NCI-H1436 (cell line): ENCODE measurements around the gene CIB4.

Experiments
- DNase-seq: peaks from one replicate; lab custom pipeline; 2025; lab: John Stamatoyannopoulos, UW

The CIB4 gene

GRCh38 chr2:26621469-26622199 is 19.5 kb downstream of the CIB4 start:
- DNase-seq = no peak

DNA sequence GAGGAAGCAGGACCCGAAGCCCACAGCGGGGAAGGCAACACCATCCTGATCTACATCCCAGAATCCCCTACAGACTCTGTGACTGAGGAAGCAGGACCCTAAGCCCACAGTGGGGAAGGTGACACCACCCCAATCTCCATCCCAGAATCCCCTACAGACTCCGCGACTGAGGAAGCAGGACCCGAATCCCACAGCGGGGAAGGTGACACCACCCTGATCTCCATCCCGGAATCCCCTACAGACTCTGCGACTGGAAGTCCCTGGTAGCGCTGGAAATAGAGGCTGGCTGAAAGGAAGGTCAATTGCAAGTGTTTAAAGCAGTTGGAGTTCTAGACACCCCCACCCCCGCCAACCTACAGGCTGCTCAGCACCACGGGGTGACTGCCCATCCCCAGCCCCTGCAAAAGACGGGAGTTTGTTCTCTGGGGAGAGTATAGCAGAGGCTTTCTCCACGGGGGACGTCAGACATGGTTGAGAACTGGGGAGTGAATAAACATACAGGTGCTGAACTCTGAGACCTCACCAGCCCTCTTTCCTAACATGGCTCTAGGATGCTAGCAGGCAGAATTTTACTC is 21.0 kb downstream of the CIB4 start:
- DNase-seq = no peak

- no peak for DNase-seq
Measured at GRCh38 chr2:26619521-26619951, 21.6 kb downstream of the CIB4 start.

DNA sequence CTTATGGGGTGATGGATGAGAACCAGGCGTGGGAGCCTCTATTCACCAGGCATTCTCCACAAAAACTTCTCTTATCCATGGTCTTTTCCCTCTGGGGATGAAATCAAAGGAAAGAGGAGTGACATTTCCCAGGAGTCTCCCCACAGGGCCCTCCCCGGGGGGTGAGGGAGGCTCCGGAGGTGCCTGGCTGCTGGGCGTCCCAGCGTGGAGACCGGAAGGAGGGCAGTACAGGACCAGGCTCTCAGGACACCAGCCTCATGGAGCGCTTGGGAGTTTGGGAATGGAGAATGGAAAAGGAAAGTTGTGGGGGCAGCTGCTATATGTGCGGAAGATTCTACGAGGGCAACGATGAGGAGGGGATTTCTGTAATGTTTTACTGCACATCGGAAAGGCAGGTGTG is 22.1 kb downstream of the CIB4 start:
- no peak for DNase-seq

- DNase-seq = no peak
Measured at GRCh38 chr2:26618611-26619010, 22.6 kb downstream of the CIB4 start.

DNA sequence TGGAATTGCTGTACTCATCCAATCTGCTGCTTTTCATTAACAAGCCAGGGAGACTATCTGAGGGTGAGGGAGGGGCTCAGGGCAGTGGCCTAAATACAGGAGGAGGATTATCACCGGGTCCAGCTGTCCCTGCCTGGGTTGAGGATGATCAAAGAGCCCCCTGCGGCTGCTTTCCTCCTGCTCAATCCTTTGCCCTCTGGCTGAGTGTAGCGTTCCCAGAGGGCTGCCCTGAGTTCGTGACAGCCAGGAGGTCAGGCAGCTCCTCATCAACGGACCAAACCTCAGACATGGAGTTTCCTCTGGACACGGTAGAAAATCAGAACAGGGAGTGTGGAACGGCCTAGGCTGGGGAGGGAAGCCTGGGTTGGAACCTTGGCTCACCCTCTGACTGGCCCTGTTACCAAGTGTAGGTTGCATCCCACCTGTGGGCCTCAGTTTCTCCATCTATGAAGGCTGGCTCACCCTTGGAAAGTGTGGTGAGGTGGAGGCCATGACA is 23.5 kb downstream of the CIB4 start:
- DNase-seq = no peak

DNA sequence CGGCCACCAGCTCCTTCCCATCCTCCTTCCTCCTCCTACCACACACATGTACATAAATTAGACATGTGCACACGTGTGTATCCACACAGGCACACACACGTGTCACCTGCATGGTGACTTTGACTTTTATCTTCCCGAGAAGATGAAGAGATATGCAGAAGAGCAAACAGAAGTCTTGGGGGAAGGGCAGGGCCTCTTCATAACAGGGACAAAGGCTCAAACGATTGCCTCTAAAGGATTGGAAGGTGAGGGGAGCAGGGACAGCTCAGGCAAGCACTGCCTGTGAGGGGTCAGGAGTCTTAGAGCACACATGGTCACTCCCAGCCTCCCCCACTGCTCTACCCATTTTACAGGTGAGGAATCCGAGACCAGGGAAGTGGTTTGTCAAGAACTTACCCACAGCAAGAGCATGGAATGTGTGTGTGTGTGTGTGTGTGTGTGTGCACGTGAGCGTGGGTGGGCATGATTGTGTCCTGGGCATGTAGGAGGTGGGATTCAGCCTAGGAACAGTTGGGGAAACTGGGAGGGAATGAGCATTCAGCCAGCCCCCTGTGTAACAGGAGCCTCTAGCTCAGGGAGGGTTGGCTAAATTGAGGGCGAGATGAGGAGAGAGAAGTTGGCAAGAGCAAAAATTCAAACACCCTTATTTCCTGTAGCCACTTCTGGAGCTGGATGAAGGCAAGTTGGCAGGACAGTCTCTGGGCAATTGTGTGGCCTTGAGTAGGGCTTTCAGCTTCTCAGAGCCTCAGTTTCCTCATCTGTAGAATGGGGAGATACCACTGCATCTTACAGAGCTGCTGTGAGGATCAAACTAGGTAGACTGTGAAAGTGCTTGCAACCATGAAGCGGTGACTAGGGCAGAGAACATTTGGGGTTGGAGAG is 24.2 kb downstream of the CIB4 start:
- no peak for DNase-seq

DNA sequence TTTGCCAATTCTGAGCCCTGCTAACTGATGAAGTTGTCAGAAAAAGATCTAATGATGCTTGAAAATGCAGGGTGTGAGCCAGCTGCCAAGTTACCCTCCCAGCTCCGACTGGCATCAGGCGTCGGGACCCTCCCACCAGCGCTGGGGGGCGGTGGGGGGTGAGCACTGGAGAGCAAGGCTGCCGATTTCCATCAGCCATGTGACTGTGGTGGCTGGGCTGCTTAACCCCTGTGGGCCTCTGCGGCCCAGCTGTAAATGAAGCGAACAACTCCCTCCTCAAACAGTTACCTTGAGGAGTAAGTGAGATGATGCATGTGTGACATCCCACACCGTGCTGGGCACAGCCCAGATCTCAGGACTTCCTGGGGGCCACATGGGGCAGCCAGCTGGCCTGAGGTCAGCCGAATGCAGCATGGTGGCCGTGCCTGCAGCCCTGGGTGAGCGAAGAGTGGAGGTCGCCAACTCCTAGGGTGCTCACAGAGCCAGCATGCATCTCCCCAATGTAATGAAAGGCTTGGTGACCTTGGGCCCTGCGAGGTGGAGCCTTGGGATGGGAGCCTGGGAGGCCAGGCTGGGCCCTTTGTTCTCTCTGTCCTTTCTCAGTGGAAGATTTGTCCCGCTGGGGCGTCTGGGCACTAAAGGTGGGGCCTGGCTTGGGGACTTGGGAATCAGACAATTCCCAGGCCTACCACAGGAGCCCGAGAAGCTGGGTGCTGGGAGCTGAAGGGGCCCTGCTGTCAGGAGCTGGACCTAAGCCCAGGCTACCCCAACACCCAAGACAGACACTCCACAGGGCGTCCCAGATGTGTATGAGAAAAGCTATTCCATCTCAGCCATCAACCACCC is 25.1 kb downstream of the CIB4 start:
- no peak for DNase-seq

DNA sequence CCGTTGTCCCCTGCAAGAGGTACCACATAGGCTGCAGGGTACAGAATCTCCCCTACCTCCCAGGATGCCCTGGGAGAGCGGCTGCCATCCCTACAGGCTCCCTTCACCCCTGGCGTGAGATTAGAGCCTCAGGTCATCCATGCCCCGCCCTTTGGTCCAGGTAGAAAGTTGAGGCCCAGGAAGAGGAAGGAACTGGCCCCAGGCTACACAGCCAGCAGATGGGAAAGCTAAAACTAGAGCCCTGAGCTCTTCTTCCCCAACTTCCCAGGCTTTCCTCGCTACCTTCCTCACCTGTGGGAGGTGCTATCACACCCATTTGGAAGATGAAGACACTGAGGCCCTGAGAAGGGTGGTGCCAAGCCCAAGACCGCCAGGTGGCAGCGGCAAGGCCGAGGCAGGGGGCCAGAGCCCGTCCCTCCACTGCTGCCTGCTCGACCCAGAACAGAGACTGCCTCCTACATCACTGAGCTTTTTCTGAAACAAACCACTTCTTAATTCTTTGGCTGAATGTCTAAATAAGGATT is 25.8 kb downstream of the CIB4 start:
- DNase-seq = no peak

- no peak for DNase-seq
Measured at GRCh38 chr2:26614216-26615138, 26.7 kb downstream of the CIB4 start.

DNA sequence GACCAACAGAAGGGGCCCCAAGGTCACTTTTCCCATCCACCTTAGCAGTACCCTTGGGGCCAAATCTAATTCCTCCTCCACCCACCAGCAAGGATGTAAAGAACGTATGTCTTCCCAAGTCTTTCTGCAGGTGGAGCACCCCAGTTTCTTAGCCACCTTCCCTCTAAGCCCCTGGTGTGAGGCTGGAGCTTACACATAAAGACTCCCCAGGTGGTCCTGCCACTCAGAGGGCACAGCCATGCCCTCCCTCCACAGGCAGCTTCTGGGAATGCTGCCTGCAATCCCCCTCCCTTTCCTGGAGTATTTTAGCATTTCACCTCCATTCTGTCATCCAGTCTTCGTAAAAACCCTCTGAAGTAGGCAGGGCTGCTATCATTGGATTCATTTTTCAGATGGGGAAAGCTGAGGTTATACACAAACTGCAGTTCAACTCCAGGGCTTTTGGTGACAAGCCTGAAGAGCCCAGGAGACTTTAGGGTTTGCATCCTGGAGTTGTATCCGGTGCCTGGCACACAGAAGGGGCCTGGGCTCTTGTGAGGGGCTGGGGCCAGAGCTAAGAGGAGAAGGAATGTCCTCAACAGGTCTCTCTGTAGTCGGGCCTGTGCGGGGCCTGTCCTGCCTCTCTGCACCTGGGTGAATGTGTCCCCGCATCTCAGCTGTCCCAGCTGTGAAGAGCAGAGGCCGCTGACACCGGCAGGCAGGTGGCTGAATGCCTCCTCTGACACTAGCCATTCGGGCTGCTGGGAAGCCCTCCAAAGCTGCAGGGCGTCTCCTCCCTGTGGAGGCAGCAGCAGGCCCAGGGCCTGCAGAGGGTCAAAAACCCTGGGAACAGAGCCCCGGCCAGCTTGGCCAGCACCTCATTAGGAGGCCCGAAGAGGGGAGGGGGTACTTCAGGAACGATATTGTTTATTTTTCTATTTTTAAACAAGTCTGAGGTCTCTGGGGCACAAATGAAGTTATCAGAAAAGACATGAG is 27.6 kb downstream of the CIB4 start:
- DNase-seq = no peak

GRCh38 chr2:26612522-26613240 is 28.5 kb downstream of the CIB4 start:
- no peak for DNase-seq

DNA sequence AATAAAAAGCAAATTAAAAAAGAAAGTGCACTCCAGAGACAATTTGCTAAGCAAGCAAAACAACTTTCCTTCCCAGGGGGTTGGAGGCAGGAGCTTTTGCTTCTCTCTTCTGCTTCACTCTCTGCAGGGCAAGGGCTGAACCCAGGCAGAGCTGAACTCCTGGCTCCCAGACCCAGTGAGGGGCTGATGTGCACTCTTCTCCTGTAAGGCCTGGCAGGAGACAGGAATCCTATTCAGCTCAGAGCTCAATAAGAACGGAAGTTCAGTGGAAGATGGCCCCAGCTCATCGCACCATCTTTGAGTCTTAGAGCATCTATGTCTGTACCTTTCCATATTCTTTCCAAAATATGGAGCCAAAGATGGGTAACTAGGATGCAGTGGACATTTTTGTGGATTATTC is 29.1 kb downstream of the CIB4 start:
- DNase-seq = no peak

- no peak for DNase-seq
Measured at GRCh38 chr2:26610504-26611335, 30.4 kb downstream of the CIB4 start.

- DNase-seq = no peak
Measured at GRCh38 chr2:26609839-26610277, 31.3 kb downstream of the CIB4 start.

GRCh38 chr2:26609205-26609631 is 31.9 kb downstream of the CIB4 start:
- no peak for DNase-seq

- DNase-seq = no peak
Measured at GRCh38 chr2:26608557-26608956, 32.6 kb downstream of the CIB4 start.

DNA sequence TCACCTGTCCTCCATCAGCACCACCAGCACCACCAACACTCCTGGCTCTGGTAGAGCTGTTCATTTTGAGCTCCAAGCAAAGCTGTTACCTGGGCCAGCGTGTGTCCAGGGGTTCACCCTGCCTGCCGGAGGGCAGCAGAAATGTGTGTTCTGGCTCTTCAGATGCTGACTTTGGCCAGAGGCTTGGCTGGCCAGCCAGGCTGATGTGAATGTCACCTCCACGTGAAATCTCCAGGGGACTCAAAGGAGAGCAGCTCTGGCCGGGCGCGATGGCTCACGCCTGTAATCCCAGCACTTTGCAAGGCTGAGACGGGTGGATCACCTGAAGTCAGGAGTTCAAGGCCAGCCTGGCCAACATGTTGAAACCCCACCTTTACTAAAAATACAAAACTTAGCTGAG is 33.5 kb downstream of the CIB4 start:
- no peak for DNase-seq
